GM12801 (cell line): Measurements from ENCODE around the gene RASIP1.

ENCODE experiments used
- CTCF ChIP-seq: IDR thresholded peaks from one replicate; pipeline ENCODE4 v1.5.1; 2011; ENCODE audit warnings: control low read depth; ENCODE audit not compliant: insufficient read length; ENCODE audit errors: extremely low read depth

RASIP1 gene

GRCh38 chr19:48673436-48674100 lies 66.8 kb downstream of the RASIP1 start:
- no peak for TF ChIP-seq CTCF

GRCh38 chr19:48672994-48673393 lies 67.4 kb downstream of the RASIP1 start, which contains the start of gene NTN5:
Gene NTN5, minus strand, starts transcription at chr19:48673017. Its CDS starts 2,031 bp downstream, at chr19:48670986.
- no peak for TF ChIP-seq CTCF

GRCh38 chr19:48671446-48671995 lies 68.9 kb downstream of the RASIP1 start:
- no peak for TF ChIP-seq CTCF

- TF ChIP-seq CTCF: no peak
Observed at GRCh38 chr19:48670699-48671445, 69.5 kb downstream of the RASIP1 start.
